Measurements from ENCODE around the gene HMCN1.

The HMCN1 gene

DNA sequence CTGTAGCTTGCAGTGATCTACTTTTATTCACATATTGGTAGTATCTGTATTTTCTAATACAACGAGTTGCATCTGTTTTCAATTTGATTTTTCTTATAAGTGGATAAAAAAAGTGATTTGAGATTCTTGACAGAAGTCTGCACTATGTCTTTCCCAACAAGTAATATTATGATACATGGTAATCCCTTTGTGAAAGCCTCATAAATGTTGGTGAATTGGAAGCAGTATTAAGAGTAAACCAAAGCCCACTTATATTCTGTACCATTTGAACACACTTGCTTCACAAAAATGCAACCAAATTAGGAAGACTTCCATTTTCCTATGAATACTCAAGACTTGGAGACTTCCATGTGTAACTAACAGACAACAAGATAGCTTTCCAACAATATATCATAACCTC, 172.0 kb downstream of the HMCN1 start:
- WGBS (ENCODE audit: extremely low coverage, insufficient coverage, insufficient read length) = no CpG with 5 or more reads among the region's 1 CpG
- Histone ChIP-seq H3K9me3 (ENCODE audit: insufficient read depth, low read depth, low read length) (no peaks in the 10 kb centered on the region), H3K27ac (ENCODE audit: low read depth, low read length) (no peak overlapping the region), H3K23ac (ENCODE audit: low read length) (no peak overlapping the region), H3K14ac (ENCODE audit: low read length) (no peak overlapping the region), H2BK5ac (ENCODE audit: low read depth, low read length, poor library complexity) (no peak overlapping the region), H4K8ac (ENCODE audit: low read depth, low read length) (no peak overlapping the region), H4K91ac (ENCODE audit: low read depth, low read length) (no peak overlapping the region), H3K4me3 (ENCODE audit: low read depth, low read length) (no peak overlapping the region), H3K4me1 (ENCODE audit: control insufficient read depth in 1 of 2, insufficient read depth in 2 of 2, low read length in 2 of 2) (no peaks in the 10 kb centered on the region), H3K4me2 (ENCODE audit: low read length) (no peak overlapping the region), H3K79me1 (ENCODE audit: low read length) (no peaks in the 10 kb centered on the region), H3K27me3 (ENCODE audit: insufficient read depth, low read length) (no peaks in the 10 kb centered on the region), H4K12ac (ENCODE audit: low read depth, low read length) (no peak overlapping the region), H2BK12ac (ENCODE audit: low read length) (no peak overlapping the region), H3K9ac (ENCODE audit: low read length) (no peak overlapping the region), H2BK120ac (ENCODE audit: insufficient read depth, low read length, poor library complexity) (no peak overlapping the region), H3K18ac (ENCODE audit: low read length) (no peak overlapping the region), H3K4ac (ENCODE audit: low read depth, low read length) (no peak overlapping the region), H3K79me2 (ENCODE audit: control insufficient read depth, insufficient read depth, low read length, poor library complexity) (no peaks in the 10 kb centered on the region), H3K36me3 (ENCODE audit: control insufficient read depth in 1 of 2, insufficient read depth in 2 of 2, low read length in 2 of 2) (no peaks in the 10 kb centered on the region), H2AFZ (ENCODE audit: insufficient read depth, low read length, poor library complexity) (no peak overlapping the region), H2AK5ac (ENCODE audit: low read length) (no peak overlapping the region)
- DNase-seq = no peak

DNA sequence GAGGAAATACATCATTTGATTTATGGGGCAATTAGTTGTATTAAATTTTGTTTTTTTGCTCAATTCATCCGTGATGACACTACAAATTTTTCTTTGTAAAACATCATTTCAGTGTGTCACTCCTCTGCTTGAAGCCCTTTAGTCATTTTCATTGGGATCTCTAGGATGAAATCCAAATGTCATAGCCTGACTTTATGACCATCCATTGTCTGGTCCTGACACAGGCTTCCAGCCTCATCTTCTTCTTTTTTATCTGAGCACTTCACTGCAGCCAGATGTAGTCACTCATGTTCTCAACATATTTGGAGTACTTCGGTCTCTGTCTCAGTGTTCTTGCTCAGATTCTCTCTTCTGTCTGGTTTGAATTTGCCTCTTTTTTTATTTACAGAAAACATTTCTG, 173.1 kb downstream of the HMCN1 start:
- Histone ChIP-seq H3K18ac (ENCODE audit: low read length) (no peak overlapping the region), H2BK5ac (ENCODE audit: low read depth, low read length, poor library complexity) (no peak overlapping the region), H3K4me1 (ENCODE audit: control insufficient read depth in 1 of 2, insufficient read depth in 2 of 2, low read length in 2 of 2) (no peaks in the 10 kb centered on the region), H3K27me3 (ENCODE audit: insufficient read depth, low read length) (no peaks in the 10 kb centered on the region), H3K4me2 (ENCODE audit: low read length) (no peak overlapping the region), H2AFZ (ENCODE audit: insufficient read depth, low read length, poor library complexity) (no peak overlapping the region), H3K23ac (ENCODE audit: low read length) (no peak overlapping the region), H2BK12ac (ENCODE audit: low read length) (no peak overlapping the region), H3K36me3 (ENCODE audit: control insufficient read depth in 1 of 2, insufficient read depth in 2 of 2, low read length in 2 of 2) (no peaks in the 10 kb centered on the region), H3K9ac (ENCODE audit: low read length) (no peak overlapping the region), H3K9me3 (ENCODE audit: insufficient read depth, low read depth, low read length) (no peaks in the 10 kb centered on the region), H3K14ac (ENCODE audit: low read length) (no peak overlapping the region), H4K12ac (ENCODE audit: low read depth, low read length) (no peak overlapping the region), H4K8ac (ENCODE audit: low read depth, low read length) (no peak overlapping the region), H2AK5ac (ENCODE audit: low read length) (no peak overlapping the region), H3K79me2 (ENCODE audit: control insufficient read depth, insufficient read depth, low read length, poor library complexity) (no peaks in the 10 kb centered on the region), H4K91ac (ENCODE audit: low read depth, low read length) (no peak overlapping the region), H3K4ac (ENCODE audit: low read depth, low read length) (no peak overlapping the region), H3K27ac (ENCODE audit: low read depth, low read length) (no peak overlapping the region), H3K79me1 (ENCODE audit: low read length) (no peaks in the 10 kb centered on the region), H3K4me3 (ENCODE audit: low read depth, low read length) (no peak overlapping the region), H2BK120ac (ENCODE audit: insufficient read depth, low read length, poor library complexity) (no peak overlapping the region)
- WGBS (ENCODE audit: extremely low coverage, insufficient coverage, insufficient read length) = no CpG with 5 or more reads among the region's 2 CpGs
- no peak for DNase-seq

DNA sequence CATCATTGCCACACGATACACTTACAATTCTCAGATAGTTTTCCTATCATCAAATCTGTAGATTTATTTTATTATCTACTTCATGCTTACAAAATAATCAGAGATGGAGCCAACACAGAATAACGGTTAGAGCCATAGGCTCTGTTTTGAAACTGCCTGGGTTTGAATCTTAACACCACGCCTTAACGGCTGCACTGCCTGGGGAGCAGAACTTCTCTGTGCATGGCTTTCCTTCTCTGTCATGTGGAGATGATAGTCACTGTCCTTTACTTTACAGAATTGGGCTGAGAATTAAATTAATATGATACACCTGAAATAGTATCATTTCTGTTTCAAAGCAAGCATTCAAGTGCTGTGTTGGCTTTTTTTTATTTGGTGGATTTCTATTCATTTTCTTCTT, 177.8 kb downstream of the HMCN1 start:
- Histone ChIP-seq H3K27ac (ENCODE audit: low read depth, low read length) (no peak overlapping the region), H3K18ac (ENCODE audit: low read length) (no peak overlapping the region), H3K14ac (ENCODE audit: low read length) (no peak overlapping the region), H2BK12ac (ENCODE audit: low read length) (no peak overlapping the region), H2AK5ac (ENCODE audit: low read length) (no peak overlapping the region), H3K27me3 (ENCODE audit: insufficient read depth, low read length) (no peaks in the 10 kb centered on the region), H2BK120ac (ENCODE audit: insufficient read depth, low read length, poor library complexity) (no peak overlapping the region), H2BK5ac (ENCODE audit: low read depth, low read length, poor library complexity) (no peak overlapping the region), H4K8ac (ENCODE audit: low read depth, low read length) (no peak overlapping the region), H3K4ac (ENCODE audit: low read depth, low read length) (no peak overlapping the region), H3K9ac (ENCODE audit: low read length) (no peak overlapping the region), H2AFZ (ENCODE audit: insufficient read depth, low read length, poor library complexity) (no peak overlapping the region), H4K12ac (ENCODE audit: low read depth, low read length) (no peak overlapping the region), H3K9me3 (ENCODE audit: insufficient read depth, low read depth, low read length) (no peaks in the 10 kb centered on the region), H3K23ac (ENCODE audit: low read length) (no peak overlapping the region), H3K36me3 (ENCODE audit: control insufficient read depth in 1 of 2, insufficient read depth in 2 of 2, low read length in 2 of 2) (no peaks in the 10 kb centered on the region), H3K4me1 (ENCODE audit: control insufficient read depth in 1 of 2, insufficient read depth in 2 of 2, low read length in 2 of 2) (no peaks in the 10 kb centered on the region), H3K79me2 (ENCODE audit: control insufficient read depth, insufficient read depth, low read length, poor library complexity) (no peaks in the 10 kb centered on the region), H3K79me1 (ENCODE audit: low read length) (no peaks in the 10 kb centered on the region), H4K91ac (ENCODE audit: low read depth, low read length) (no peak overlapping the region), H3K4me2 (ENCODE audit: low read length) (no peak overlapping the region), H3K4me3 (ENCODE audit: low read depth, low read length) (no peak overlapping the region)
- no CpG with 5 or more reads among the region's 4 CpGs for WGBS (ENCODE audit: extremely low coverage, insufficient coverage, insufficient read length)
- no peak for DNase-seq

DNA sequence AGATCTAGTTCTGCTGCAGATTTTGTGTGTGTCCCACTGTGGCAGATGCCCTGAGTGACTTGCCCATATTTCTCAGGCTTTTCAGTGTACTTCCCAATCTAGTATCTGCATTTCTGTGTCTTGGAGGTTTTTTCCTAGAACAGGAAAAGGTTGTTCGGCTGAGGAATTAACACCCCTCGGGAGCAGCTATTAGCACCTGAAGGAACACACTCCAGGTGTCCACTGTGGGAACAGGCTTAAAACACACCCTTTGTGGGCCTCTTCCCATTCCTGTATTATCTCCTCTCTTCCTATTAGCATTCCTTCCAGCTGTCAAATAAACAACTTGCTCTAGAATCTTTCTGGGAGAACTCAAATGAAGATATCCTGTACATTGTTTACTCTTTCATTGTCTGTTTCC, 178.3 kb downstream of the HMCN1 start:
- Histone ChIP-seq H2BK120ac (ENCODE audit: insufficient read depth, low read length, poor library complexity) (no peak overlapping the region), H4K8ac (ENCODE audit: low read depth, low read length) (no peak overlapping the region), H3K23ac (ENCODE audit: low read length) (no peak overlapping the region), H3K9me3 (ENCODE audit: insufficient read depth, low read depth, low read length) (no peaks in the 10 kb centered on the region), H3K27me3 (ENCODE audit: insufficient read depth, low read length) (no peaks in the 10 kb centered on the region), H3K27ac (ENCODE audit: low read depth, low read length) (no peak overlapping the region), H3K4me1 (ENCODE audit: control insufficient read depth in 1 of 2, insufficient read depth in 2 of 2, low read length in 2 of 2) (no peaks in the 10 kb centered on the region), H3K36me3 (ENCODE audit: control insufficient read depth in 1 of 2, insufficient read depth in 2 of 2, low read length in 2 of 2) (no peaks in the 10 kb centered on the region), H3K4me3 (ENCODE audit: low read depth, low read length) (no peak overlapping the region), H3K14ac (ENCODE audit: low read length) (no peak overlapping the region), H4K91ac (ENCODE audit: low read depth, low read length) (no peak overlapping the region), H3K79me1 (ENCODE audit: low read length) (no peaks in the 10 kb centered on the region), H2BK12ac (ENCODE audit: low read length) (no peak overlapping the region), H2AK5ac (ENCODE audit: low read length) (no peak overlapping the region), H2BK5ac (ENCODE audit: low read depth, low read length, poor library complexity) (no peak overlapping the region), H3K18ac (ENCODE audit: low read length) (no peak overlapping the region), H3K4ac (ENCODE audit: low read depth, low read length) (no peak overlapping the region), H3K4me2 (ENCODE audit: low read length) (no peak overlapping the region), H2AFZ (ENCODE audit: insufficient read depth, low read length, poor library complexity) (no peak overlapping the region), H3K9ac (ENCODE audit: low read length) (no peak overlapping the region), H3K79me2 (ENCODE audit: control insufficient read depth, insufficient read depth, low read length, poor library complexity) (no peaks in the 10 kb centered on the region), H4K12ac (ENCODE audit: low read depth, low read length) (no peak overlapping the region)
- no peak for DNase-seq
- no CpG with 5 or more reads among the region's 2 CpGs for WGBS (ENCODE audit: extremely low coverage, insufficient coverage, insufficient read length)

Measured in trophoblast cell (in vitro differentiated cells and primary cell).